Measurements from ENCODE around the gene PPP1R16B.

Gene PPP1R16B

GRCh38 chr20:38805502-38805957 lies at the start of gene PPP1R16B:
Gene PPP1R16B, plus strand, starts transcription at chr20:38805697. Its CDS starts 30,229 bp downstream, at chr20:38835926.
- Mint-ChIP-seq H3K4me3 (peak within 1 kb of the TSS; percentile 84), H3K27ac (ENCODE audit: low read depth) (peak within 1 kb of the TSS; percentile 95), H3K9me3 (no peaks in the 10 kb centered on the region), H3K36me3 (ENCODE audit: insufficient read depth) (peaks cover 55% of the 10 kb centered on the region), H3K4me1 (peaks cover 54% of the 10 kb centered on the region), H3K27me3 (no peaks in the 10 kb centered on the region)
- DNase-seq (ENCODE audit: low spot score in 2 of 2) (peak; percentile 79 to 87), ATAC-seq (replicated peaks; ENCODE audit: extremely low read depth, poor library complexity, severe bottlenecking) (peak; percentile 69)

DNA sequence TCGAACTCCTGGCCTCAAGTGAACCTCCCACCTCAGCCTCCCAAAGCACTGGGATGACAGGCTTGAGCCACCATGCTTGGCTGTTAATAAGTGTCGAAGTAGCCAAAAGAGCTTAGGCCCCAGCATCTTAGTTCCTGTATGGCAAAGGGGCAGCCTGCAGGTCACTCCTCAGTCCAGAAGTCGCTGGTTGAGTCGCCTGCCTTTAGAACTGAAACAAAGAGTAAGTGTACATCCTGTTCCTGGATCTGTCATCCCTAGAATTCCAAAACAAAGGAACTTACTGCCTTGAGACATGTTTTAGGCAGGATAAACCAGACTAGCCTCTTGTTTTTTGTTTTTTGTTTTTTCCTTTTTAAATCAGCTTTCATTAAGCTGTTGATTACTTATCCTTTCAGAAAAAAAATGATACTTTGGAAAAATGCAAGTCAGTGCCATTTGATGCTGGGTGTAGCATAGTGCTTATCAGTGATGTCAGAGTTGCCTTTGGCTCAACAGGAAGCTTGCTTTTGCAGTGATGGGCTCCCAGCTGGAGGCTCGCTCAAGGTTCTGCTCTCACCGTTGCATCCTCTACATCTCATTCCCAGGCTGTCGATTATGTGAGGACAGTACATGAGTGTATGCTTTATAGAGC lies 48.2 kb upstream of the PPP1R16B start:
- peaks cover 61% of the 10 kb centered on the region for H3K36me3 Mint-ChIP-seq (ENCODE audit: insufficient read depth)

GRCh38 chr20:38759106-38759505 lies 46.4 kb upstream of the PPP1R16B start:
- peaks cover 18% of the 10 kb centered on the region for H3K4me1 Mint-ChIP-seq
- H3K36me3 Mint-ChIP-seq (ENCODE audit: insufficient read depth) = peaks cover 56% of the 10 kb centered on the region
- H3K27ac Mint-ChIP-seq (ENCODE audit: low read depth) = no peak overlapping the region
- H3K27me3 Mint-ChIP-seq = no peaks in the 10 kb centered on the region
- no peak for ATAC-seq (replicated peaks; ENCODE audit: extremely low read depth, poor library complexity, severe bottlenecking)
- DNase-seq (ENCODE audit: low spot score in 2 of 2) = no peak
- no peak overlapping the region for H3K4me3 Mint-ChIP-seq
- H3K9me3 Mint-ChIP-seq = no peaks in the 10 kb centered on the region

More for the DNA sequence above, 48.2 kb upstream of the PPP1R16B start:
- peaks cover 12% of the 10 kb centered on the region for H3K4me1 Mint-ChIP-seq
- no peak overlapping the region for H3K4me3 Mint-ChIP-seq
- no peak overlapping the region for H3K27ac Mint-ChIP-seq (ENCODE audit: low read depth)
- no peak for DNase-seq (ENCODE audit: low spot score in 2 of 2)
- H3K27me3 Mint-ChIP-seq = no peaks in the 10 kb centered on the region
- no peak for ATAC-seq (replicated peaks; ENCODE audit: extremely low read depth, poor library complexity, severe bottlenecking)
- H3K9me3 Mint-ChIP-seq = no peaks in the 10 kb centered on the region

GRCh38 chr20:38760978-38761377 lies 44.5 kb upstream of the PPP1R16B start:
- ATAC-seq (replicated peaks; ENCODE audit: extremely low read depth, poor library complexity, severe bottlenecking) (no peak), DNase-seq (ENCODE audit: low spot score in 2 of 2) (no peak)
- Mint-ChIP-seq H3K9me3 (no peaks in the 10 kb centered on the region), H3K4me3 (no peak overlapping the region), H3K27ac (ENCODE audit: low read depth) (no peak overlapping the region), H3K27me3 (no peaks in the 10 kb centered on the region), H3K4me1 (peaks cover 18% of the 10 kb centered on the region), H3K36me3 (ENCODE audit: insufficient read depth) (peaks cover 47% of the 10 kb centered on the region)

DNA sequence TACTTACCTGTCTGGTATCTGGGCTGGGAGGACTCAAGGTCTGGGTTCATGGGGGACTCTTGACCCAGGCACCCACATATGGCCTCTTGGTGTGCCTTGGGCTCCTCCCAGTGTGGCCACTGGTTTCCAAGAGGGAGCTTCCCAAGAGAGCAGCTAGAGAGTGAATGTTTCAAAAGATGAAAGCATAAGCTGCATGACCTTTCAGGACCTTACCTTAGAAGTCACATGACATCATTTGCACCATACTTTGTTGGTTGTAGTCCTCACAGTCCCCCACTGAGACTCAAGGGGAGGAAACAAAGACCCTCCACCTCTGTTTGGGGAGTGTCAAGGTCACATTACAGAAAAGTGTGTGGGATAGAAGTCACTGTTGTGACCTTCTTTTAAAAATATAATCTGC lies 43.3 kb upstream of the PPP1R16B start:
- H3K27ac Mint-ChIP-seq (ENCODE audit: low read depth) = no peak overlapping the region

GRCh38 chr20:38763616-38764015 lies 41.9 kb upstream of the PPP1R16B start:
- H3K27ac Mint-ChIP-seq (ENCODE audit: low read depth) = no peak overlapping the region
- H3K36me3 Mint-ChIP-seq (ENCODE audit: insufficient read depth) = peaks cover 45% of the 10 kb centered on the region
- H3K4me1 Mint-ChIP-seq = peaks cover 18% of the 10 kb centered on the region
- DNase-seq (ENCODE audit: low spot score in 2 of 2) (no peak), ATAC-seq (replicated peaks; ENCODE audit: extremely low read depth, poor library complexity, severe bottlenecking) (no peak)
- H3K4me3 Mint-ChIP-seq = no peak overlapping the region
- H3K9me3 Mint-ChIP-seq = no peaks in the 10 kb centered on the region
- H3K27me3 Mint-ChIP-seq = no peaks in the 10 kb centered on the region

More for the DNA sequence above, 43.3 kb upstream of the PPP1R16B start:
- no peaks in the 10 kb centered on the region for H3K27me3 Mint-ChIP-seq
- no peak overlapping the region for H3K4me3 Mint-ChIP-seq
- H3K9me3 Mint-ChIP-seq = no peaks in the 10 kb centered on the region
- DNase-seq (ENCODE audit: low spot score in 2 of 2) (no peak), ATAC-seq (replicated peaks; ENCODE audit: extremely low read depth, poor library complexity, severe bottlenecking) (no peak)
- H3K4me1 Mint-ChIP-seq = peaks cover 18% of the 10 kb centered on the region
- peaks cover 49% of the 10 kb centered on the region for H3K36me3 Mint-ChIP-seq (ENCODE audit: insufficient read depth)

DNA sequence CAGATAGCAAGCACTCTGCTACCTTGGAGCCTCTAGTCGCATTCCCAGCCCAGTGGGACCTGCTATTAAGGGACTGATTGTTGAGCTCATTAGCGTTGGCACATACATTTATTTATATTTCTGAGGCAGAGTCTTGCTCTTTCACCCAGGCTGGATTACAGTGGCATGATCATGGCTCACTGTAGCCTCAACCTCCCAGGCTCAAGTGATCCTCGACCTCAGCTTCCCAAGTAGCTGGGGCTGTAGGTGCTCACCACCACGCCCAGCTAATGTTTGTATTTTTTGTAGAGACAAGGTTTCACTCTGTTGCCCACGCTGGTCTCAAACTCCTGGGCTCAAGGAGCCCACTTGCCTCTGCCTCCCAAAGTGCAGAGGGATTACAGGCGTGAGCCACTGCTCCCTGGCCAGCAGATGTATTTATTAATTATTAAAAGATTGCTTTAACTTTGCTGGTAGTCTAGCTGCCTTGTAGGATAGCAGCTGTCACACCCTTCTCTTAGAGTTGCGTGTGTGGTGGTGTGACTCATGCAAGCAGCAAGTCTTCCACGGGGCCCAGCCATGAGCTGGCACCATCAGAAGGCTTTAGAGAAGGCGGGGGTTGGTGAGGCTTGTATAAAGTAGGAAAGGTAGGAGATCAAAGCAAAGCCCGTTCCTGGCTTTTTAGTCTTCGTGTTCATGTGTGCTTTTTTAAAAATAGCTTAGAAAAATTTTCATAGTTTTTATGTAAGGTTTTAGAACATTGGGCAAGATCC lies 40.8 kb upstream of the PPP1R16B start:
- DNase-seq (ENCODE audit: low spot score in 2 of 2) (no peak), ATAC-seq (replicated peaks; ENCODE audit: extremely low read depth, poor library complexity, severe bottlenecking) (peak; percentile 43)
- peaks cover 18% of the 10 kb centered on the region for H3K4me1 Mint-ChIP-seq
- H3K27me3 Mint-ChIP-seq = no peaks in the 10 kb centered on the region
- H3K36me3 Mint-ChIP-seq (ENCODE audit: insufficient read depth) = peaks cover 41% of the 10 kb centered on the region
- no peaks in the 10 kb centered on the region for H3K9me3 Mint-ChIP-seq
- H3K4me3 Mint-ChIP-seq = no peak overlapping the region
- no peak overlapping the region for H3K27ac Mint-ChIP-seq (ENCODE audit: low read depth)

GRCh38 chr20:38766071-38766470 lies 39.4 kb upstream of the PPP1R16B start:
- H3K27me3 Mint-ChIP-seq = no peaks in the 10 kb centered on the region
- peaks cover 33% of the 10 kb centered on the region for H3K36me3 Mint-ChIP-seq (ENCODE audit: insufficient read depth)
- H3K4me3 Mint-ChIP-seq = no peak overlapping the region
- H3K4me1 Mint-ChIP-seq = peaks cover 12% of the 10 kb centered on the region
- no peaks in the 10 kb centered on the region for H3K9me3 Mint-ChIP-seq
- no peak overlapping the region for H3K27ac Mint-ChIP-seq (ENCODE audit: low read depth)
- DNase-seq (ENCODE audit: low spot score in 2 of 2) (no peak), ATAC-seq (replicated peaks; ENCODE audit: extremely low read depth, poor library complexity, severe bottlenecking) (no peak)

DNA sequence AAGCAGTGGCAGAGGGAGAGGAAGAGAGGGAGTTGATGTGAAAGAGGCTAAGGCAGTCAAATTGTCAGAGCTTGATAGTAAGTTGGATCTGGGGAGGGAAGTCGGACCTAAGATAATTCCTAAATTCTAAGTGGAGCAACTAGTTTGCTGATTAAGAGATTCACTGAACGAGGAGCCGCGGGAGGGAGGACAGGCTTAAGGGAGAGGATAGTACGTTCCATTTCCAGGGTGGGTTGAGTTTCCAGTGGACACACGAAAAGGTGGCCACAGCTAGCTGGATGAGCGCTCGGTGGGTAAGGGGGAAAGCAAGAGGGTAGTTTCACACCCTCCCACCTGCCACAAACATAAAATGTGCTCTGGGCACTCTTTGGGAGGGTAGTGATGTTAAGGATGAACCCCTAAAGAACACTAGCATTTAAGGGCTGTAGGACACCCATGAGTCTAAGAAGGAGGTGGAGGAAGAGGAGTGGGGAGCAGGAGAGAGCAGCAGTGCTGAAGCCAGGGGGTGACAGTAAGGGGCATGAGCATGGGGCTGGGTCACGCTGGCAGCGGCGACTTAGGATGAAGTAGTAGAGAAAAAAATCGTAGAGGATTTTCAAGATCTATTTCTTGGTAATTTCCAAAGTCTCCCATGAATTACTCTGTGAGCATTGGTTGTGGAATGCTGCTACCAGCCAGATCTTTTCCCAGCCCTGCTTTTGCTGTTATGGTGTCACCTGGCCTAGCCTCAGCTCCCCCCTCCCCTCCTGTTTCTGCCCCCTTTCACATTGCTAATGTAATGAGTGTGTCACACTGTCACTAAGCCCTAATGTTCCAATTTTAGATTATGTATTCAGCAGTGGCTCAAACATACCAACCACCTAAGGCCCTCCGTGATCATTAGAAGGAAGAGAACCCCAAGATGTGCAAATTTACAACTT lies 35.9 kb upstream of the PPP1R16B start:
- Mint-ChIP-seq H3K27me3 (no peaks in the 10 kb centered on the region), H3K36me3 (ENCODE audit: insufficient read depth) (peaks cover 38% of the 10 kb centered on the region), H3K9me3 (peaks cover 8% of the 10 kb centered on the region), H3K27ac (ENCODE audit: low read depth) (peak overlapping the region; percentile 61), H3K4me1 (peaks cover 5% of the 10 kb centered on the region), H3K4me3 (no peak overlapping the region)
- DNase-seq (ENCODE audit: low spot score in 2 of 2) (no peak), ATAC-seq (replicated peaks; ENCODE audit: extremely low read depth, poor library complexity, severe bottlenecking) (no peak)

DNA sequence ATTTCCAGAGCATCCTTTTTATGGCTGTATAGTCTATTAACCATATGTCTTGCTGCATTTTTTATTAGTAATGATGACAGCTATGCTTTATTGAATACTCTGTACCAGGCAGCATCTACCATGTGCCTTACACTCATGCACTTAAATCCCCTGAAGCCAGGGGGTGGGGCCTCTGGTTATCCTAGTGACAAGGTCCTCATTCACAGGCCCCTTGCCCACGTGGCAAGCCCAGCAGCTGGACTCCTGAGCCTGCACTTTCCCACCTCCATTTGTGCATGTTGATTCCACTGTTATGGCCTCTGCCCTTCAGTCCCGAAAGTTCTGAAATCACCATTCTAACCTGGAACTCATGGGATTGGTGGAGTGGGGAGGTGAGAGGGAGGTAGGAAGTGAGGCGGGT lies 35.0 kb upstream of the PPP1R16B start:
- H3K27me3 Mint-ChIP-seq = no peaks in the 10 kb centered on the region
- ATAC-seq (replicated peaks; ENCODE audit: extremely low read depth, poor library complexity, severe bottlenecking) (no peak), DNase-seq (ENCODE audit: low spot score in 2 of 2) (no peak)
- H3K4me3 Mint-ChIP-seq = no peak overlapping the region
- H3K36me3 Mint-ChIP-seq (ENCODE audit: insufficient read depth) = peaks cover 37% of the 10 kb centered on the region
- H3K4me1 Mint-ChIP-seq = no peaks in the 10 kb centered on the region
- peak overlapping the region; percentile 61 for H3K27ac Mint-ChIP-seq (ENCODE audit: low read depth)
- H3K9me3 Mint-ChIP-seq = peaks cover 8% of the 10 kb centered on the region

DNA sequence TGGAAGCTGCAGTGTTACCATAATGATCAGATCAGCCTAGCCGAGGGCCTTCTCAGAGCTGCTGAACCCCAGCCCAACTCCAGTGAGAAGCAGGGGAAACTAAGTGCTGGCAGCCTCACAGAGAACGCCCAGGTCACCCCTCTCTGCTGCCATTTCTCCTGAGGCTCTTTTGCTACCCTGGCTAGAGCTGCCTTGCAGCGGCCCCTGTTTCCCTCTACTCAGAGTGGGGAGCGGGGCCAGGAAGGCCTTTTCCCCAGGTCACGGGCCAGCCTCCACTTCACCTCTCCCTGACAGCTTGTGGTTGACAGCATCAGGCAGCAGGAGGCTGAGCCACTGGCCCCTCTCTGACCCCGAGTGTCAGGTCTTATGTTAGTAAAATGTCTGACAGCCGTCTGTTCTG lies 34.5 kb upstream of the PPP1R16B start:
- H3K27ac Mint-ChIP-seq (ENCODE audit: low read depth) = no peak overlapping the region
- ATAC-seq (replicated peaks; ENCODE audit: extremely low read depth, poor library complexity, severe bottlenecking) = no peak
- H3K4me3 Mint-ChIP-seq = no peak overlapping the region
- peaks cover 8% of the 10 kb centered on the region for H3K9me3 Mint-ChIP-seq
- H3K4me1 Mint-ChIP-seq = peaks cover 2% of the 10 kb centered on the region
- DNase-seq (ENCODE audit: low spot score in 2 of 2) = no peak
- peaks cover 32% of the 10 kb centered on the region for H3K36me3 Mint-ChIP-seq (ENCODE audit: insufficient read depth)
- no peaks in the 10 kb centered on the region for H3K27me3 Mint-ChIP-seq

DNA sequence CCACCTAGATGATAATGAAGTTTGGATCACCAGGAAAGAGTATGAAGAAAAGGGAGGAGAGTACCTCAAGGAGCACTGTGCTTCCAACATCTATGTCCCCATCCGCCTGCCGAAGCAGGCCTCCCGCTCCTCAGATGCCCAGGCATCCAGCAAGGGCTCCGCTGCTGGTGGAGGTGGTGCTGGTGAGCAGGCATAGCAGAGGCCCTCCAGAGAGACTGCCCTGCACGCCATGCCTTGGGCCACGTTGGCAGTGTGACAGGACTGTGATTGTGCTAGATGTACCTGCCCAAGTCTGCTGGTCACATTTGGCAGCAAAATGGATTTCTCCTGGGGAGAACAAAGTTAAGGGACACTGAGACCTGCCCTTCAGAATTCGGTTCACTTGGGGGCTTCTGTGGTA lies 33.9 kb upstream of the PPP1R16B start:
- Mint-ChIP-seq H3K9me3 (peaks cover 8% of the 10 kb centered on the region), H3K27me3 (no peaks in the 10 kb centered on the region), H3K4me1 (peaks cover 8% of the 10 kb centered on the region), H3K4me3 (no peak overlapping the region), H3K27ac (ENCODE audit: low read depth) (no peak overlapping the region), H3K36me3 (ENCODE audit: insufficient read depth) (peaks cover 27% of the 10 kb centered on the region)
- DNase-seq (ENCODE audit: low spot score in 2 of 2) (no peak), ATAC-seq (replicated peaks; ENCODE audit: extremely low read depth, poor library complexity, severe bottlenecking) (no peak)
